Measurements from ENCODE around the gene ANKRD39.
A peak's percentile ranks its signal among the peaks of the same experiment; 100 is the strongest.

ANKRD39 gene

DNA sequence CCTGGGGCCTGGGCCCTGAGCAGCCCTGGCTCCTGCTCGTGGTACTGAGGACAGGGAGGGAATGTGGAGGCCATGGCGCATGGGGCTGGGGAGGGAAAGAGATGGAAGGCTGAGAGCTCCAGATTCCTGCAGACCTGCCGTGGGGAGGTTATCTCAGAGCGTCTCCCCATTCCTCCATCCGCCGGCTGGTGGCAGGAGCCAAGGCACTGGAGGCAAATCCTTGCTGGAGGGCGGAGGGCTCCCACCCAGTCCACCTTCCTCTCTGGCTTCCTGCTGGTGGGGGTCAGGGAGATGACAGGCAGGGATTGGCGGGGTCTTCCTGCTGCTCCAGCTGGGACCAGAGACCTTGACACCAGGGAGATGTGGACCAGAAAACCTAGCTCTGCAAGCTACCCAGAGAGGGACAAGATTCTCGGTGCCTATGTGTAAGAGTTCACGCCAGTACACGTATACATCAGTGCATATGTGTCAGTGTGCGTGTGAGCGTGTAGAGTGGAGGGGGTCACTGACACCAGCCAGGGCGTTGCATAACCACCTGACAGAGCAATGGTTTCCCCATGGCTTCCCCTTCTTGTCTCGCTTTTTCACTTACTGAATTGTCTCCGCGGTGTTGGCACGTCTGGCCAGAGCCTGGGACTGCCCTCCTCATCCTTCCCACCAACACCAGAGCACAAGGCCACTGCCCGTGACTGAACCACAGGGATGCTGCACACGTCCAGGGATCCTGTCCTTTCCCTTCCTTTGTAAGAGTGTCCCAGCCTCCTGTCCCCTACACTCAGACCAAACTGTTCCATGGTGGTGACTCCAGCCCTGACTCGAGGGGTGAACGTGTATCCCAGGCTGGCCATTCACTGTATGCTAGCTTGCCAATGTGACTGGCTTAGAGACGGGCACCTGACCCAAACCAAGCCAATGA lies 27.9 kb upstream of the ANKRD39 start:
- no peak for DNase-seq

GRCh38 chr2:96884299-96885094 lies 26.7 kb upstream of the ANKRD39 start:
- no peak for DNase-seq

GRCh38 chr2:96883306-96883705 lies 25.5 kb upstream of the ANKRD39 start:
- no peak for DNase-seq

GRCh38 chr2:96882906-96883305 lies 25.1 kb upstream of the ANKRD39 start:
- no peak for DNase-seq

- DNase-seq = no peak
These were observed 24.4 kb upstream of the ANKRD39 start for GRCh38 chr2:96882230-96882629.

DNA sequence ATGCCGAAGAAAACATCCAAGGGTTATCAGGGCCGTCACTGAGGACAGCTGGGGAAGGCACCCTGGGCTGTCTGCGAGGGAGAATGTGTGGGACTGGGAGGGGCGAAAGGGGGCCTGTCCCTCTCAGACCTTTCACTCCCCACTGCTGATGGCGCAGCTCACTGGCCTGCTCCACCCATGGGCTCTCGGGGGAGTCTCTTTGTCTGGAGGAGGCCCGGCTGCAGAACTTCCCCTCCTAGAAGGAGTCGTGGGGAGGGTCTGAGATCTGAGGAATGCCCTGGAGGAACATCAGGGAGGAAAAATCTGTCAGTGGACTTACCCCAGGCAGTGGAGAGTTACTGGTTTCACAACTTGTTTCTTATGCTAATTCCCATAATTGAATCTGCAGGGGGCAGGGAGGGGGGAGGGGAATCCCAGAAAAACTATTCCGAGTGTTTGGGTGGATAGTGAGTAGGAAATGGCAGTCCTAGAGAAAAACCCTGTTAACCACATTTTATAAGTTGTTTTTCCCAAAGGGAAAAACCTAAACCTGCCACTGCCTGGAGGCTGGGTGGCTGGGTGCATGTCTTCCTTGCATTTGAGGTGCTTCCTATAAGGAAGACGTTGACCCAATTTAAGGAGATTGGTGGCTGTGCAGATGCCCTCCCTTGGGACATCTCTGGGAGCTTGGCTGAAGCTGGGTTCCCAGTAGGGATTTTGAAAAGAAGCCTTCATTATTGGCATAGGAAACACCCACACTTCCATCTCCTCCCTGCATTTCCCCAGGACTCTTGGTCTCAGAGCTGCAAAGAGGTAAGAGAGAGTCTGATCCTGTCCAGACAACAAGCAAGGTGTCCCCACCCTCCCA lies 23.8 kb upstream of the ANKRD39 start:
- DNase-seq = no peak

DNA sequence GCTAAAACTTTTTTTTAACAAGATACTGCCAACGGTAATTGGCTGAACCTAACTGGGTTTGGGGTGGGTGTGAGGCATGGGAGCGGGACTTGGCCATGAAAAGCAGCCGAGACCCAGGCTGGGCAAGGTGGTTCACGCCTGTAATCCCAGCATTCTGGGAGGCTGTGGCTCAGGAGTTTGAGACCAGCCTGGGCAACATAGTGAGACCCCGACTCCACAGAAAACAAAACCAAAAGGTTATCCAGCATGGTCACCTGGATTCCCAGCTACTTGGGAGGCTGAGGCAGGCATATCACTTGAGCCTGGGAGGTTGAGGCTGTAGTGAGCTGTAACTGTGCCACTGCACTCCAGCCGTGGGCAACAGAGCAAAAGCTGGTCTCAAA lies 23.1 kb upstream of the ANKRD39 start:
- no peak for DNase-seq

GRCh38 chr2:96879545-96880040 lies 21.8 kb upstream of the ANKRD39 start:
- no peak for DNase-seq

DNA sequence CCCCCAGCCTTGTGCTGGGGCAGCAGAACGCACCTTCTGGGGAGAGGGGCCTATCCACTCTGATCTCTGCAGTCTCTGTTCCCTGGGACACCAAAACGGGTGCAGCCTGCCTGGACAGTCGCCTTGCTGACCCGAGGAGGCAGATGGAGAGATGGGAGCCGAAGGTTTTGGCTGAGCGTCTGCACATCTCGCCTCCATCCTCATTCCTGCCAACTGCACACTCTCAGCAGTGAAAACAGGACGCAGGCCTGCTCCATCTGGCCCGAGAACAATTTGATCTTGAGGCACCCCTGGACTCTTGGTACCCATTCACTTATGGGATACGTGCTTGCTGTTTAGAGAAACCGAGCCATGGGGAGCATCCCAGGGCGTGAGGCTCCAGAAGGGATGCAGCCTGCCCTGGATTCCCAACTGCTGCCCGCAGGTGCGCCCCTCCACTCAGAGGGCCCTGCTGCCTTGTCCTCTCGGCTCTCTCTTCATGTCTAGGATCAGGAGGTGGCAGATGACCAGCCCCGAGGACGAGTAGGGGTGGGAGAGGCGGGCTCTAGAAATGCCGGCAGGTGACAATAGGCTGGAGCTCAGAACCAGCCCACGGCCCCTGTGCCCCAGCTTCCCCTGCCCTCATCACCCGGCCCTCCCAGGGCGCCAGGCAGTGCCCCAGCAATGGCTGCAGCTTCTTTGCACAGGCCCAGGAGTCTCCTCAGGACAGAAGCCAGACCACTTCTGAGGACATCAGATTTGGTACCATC lies 21.2 kb upstream of the ANKRD39 start:
- DNase-seq = no peak

GRCh38 chr2:96878171-96878570 lies 20.4 kb upstream of the ANKRD39 start:
- no peak for DNase-seq

DNA sequence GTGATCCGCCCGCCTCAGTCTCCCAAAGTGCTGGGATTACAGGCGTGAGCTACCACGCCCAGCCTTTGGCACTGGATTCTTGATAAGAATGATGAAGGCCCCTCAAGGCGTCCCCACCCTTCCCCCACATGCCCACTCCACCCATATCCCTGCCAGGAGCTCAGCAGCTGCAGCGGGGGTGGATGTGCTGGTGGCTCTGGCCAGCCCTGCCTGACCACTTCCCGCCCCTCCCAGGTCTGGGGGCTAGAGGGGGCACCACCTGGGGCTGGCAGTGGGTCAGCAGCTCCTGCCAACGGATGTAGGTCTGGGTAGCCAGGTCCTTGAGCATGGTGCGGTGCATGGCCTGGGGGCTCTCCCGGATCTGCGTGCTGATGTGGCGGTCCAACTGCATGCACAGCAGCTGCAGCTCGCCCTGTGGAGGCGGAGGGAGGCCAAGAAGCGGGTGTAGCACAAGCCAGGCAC lies 19.8 kb upstream of the ANKRD39 start:
- no peak for DNase-seq

DNA sequence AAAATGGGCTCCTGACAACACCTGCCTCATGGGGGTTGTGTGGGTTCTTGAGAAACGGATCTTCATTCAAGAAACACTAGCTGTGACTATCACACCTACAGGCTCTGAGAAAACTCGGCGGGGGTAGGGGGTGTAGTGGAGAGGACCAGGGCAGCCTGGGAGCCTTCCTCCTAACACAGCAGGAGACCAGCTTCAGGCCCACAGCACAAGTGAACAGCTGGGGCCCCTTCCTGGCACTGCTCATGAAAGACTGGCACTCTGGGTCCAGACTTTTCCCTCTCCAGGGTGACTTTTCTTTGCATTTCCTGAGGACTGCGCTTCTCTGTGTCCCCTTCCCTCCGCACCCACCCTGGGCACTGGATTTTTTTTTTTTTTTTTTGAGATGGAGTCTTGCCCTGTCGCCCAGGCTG lies 19.2 kb upstream of the ANKRD39 start:
- no peak for DNase-seq

GRCh38 chr2:96876269-96877041 lies 18.6 kb upstream of the ANKRD39 start:
- DNase-seq = no peak

- DNase-seq = no peak
These were observed 17.9 kb upstream of the ANKRD39 start for GRCh38 chr2:96875498-96876268.

GRCh38 chr2:96874198-96874831 lies 16.5 kb upstream of the ANKRD39 start:
- peak; percentile 20 for DNase-seq

DNA sequence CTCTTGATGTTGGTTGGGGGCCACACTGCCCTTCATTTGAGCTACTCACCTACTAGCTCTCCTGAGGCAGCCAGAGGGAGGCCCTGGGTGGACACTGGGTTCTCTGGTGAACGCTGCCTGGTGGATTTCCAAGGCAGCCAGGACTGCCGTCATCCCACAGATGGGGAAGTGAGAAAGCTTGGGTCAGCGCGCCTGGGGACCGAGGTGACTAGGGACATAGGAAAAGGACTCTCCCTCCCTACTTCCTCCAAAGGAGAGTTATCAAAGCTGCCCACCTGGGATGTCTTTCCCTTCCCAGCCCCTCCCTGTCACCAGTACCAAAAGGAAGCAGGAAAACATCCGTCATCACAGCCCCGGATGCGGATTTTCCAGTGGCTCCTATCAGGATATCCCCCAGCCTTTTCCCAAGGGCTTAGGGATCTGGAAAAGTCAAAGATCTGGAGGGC lies 15.9 kb upstream of the ANKRD39 start:
- no peak for DNase-seq

GRCh38 chr2:96872591-96873349 lies 15.0 kb upstream of the ANKRD39 start:
- DNase-seq = no peak

DNA sequence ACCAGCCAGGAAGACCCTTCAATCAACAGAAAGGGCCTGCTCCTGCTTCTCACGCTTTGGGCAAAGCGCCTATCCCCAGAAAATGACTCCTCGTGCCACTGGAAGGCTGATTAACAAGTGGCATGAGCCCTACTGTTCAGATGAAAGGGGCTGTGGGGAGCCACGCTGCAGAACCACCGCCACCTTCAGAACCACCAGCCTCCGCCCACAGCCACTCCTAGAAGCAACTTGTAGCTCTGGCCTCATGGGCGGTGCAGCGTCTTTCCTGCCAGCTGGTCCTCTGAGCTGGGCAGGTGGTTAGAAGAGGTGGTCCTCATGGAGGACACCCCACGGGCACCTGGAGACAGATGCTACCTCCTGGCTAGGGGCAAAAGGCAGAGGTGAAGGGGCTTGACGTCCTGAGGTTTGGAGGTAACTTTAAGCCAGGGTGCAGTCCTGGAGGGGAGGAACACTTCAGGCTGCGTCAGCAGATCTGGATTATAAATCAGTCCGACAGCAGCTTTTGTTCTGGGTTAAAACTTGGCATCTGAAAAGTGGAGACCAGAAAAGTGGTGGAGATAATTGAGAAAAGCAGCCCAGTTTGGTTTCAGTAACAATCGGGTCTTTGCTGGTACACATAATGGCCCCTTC lies 12.9 kb upstream of the ANKRD39 start:
- DNase-seq = peak; percentile 62

Data from NCI-H146 (cell line).